HG03135 (cell line): Measurements from ENCODE around the gene LRMDA.
"Not testable (repeated sequence)": the region's sequence is repeated elsewhere in the genome, so short reads cannot be mapped to it uniquely, and the experiment has no call there.

Source experiments
- ATAC-seq: cut with Tn5 transposase; IDR thresholded peaks from one replicate; pipeline ENCODE4 v1.9.1; 2021; ENCODE audit warnings: mild to moderate bottlenecking, moderate library complexity; ENCODE audit not compliant: unreplicated experiment

The LRMDA gene

DNA sequence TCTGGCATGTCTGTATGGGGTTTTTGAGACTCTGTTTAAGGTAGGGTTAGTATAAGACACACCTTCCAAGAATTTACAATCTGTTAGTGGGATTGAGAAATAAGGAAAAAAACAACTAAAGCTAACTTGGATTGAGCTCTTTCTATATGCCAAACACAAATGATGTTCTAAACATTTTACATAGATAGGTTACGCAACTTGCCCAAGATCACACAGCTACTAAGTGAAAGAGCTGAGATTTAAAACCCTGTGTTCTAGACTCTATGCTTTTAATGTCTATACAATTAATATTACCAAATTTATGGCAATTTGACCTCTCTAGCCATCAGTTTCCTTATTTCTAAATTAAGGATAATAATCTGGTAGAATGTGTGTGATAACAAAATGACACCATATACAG lies 1056.2 kb downstream of the LRMDA start:
- ATAC-seq: no peak

DNA sequence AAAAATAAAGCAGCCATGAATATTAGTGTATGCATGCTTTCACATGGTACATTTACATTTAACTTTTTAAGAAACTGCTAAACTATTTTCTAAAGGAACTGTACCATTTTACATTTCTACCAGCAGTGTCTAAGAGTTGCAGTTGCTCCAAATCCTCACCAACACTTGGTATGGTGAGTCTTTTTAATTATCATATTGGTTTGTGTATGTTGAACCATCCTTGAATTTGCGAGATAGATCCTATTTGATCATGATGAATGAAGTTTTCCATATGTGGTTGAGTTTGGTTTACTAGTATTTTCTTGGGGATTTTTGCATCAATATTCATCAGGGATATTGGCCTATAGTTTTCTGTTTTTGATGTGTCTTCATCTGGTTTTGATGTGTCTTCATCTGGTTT lies 1057.2 kb downstream of the LRMDA start:
- ATAC-seq: no peak

DNA sequence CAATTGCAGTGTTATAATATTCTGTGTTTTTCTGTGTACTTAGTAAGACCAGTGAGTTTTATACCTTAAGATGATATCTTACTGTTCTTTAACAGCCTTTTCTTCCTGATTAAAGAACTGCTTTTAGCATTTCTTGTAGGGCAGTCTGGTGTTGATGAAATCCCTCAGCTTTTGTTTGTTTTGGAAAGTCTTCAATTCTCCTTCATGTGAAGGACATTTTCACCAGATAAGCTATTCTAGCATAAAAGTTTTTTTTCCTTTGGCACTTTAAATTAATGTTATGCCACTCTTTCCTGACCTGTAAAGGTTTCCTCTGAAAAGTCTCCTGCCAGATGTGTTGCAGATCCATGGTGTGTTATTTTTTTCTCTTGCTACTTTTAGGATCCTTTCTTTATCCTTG lies 1059.8 kb downstream of the LRMDA start:
- no peak for ATAC-seq

- ATAC-seq: no peak
Measured at GRCh38 chr10:76492026-76492425, 1060.6 kb downstream of the LRMDA start.

GRCh38 chr10:76492678-76493472 lies 1061.5 kb downstream of the LRMDA start:
- no peak for ATAC-seq

DNA sequence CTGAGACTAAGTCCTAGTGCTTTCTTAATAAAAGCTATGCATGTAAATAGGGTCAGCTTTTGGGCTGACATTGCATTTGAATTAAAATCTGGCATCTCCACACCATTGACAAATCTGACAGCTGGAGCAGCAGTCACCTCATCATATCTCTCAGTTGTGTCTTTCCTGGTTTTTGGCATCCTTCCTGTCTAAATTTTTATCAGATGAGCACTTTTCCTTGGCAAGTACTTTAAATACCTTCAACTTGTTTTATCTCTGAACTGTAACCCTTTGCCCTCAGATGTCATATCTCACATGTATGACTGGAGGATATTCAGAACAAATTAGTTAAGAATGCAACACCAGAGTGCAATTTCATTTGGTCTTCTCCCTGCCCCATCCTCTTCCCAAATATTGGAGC lies 1066.2 kb downstream of the LRMDA start:
- ATAC-seq: no peak

- no peak for ATAC-seq
Measured at GRCh38 chr10:76504823-76505222, 1073.4 kb downstream of the LRMDA start.

DNA sequence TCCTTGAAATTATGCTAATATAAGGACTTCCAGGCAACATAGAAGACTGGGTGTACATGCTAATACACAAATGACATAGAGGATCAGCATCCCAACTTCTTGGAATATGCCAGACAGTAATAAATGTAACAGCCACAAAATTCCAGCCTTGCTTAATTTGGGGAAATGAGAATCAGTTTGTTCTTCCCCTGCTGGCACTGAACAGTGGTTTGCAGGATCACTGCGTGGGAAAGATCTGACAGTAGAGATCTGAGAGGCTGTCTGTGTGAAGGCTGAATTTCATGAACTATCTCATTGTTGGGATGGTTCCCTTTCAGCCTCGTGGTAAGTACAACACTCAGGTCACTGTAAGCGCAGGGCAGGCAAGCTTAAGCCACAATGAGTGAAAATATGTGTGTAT lies 1078.0 kb downstream of the LRMDA start:
- no peak for ATAC-seq

DNA sequence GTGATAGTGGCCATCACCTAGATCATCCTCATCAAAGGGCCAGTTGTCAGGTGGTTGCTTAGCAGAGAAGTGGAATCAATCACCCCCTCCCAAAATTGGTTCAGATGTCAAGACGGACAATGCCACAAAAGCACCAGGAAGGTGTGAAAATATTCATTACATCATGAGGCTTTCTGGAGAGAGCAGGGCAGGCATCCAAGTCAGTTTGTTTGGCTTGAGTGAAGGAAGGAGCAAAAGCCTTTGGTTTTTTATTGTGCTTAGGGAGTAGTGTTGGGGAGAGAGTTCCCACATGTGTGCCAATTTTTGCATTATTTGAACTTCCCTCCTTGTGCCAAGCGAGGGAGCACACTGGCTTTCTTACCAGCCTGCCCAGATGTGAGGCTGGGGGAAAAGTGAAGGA lies 1082.9 kb downstream of the LRMDA start:
- no peak for ATAC-seq

- ATAC-seq: no peak
Measured at GRCh38 chr10:76514869-76515268, 1083.4 kb downstream of the LRMDA start.

GRCh38 chr10:76522547-76522946 lies 1091.1 kb downstream of the LRMDA start:
- ATAC-seq: no peak

DNA sequence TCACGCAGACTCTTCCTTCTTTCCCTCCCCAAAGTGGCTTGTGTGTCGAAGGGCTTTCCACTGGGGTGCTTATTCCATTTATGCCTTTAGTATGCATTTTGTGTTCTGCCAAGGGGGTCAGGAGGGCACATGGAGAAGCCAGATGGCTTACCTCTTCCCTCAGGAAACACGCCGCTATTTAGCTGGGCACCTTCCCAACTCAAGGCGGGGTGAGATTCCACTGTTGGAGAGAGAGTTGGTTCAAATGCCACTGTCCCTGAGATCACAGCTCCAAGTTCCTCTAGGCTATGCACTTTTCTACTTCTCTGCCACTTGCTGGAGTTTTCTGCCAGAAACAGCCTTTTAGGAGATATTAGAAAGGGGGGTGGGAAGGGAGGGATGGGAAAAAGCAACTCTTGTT lies 1091.8 kb downstream of the LRMDA start:
- no peak for ATAC-seq

DNA sequence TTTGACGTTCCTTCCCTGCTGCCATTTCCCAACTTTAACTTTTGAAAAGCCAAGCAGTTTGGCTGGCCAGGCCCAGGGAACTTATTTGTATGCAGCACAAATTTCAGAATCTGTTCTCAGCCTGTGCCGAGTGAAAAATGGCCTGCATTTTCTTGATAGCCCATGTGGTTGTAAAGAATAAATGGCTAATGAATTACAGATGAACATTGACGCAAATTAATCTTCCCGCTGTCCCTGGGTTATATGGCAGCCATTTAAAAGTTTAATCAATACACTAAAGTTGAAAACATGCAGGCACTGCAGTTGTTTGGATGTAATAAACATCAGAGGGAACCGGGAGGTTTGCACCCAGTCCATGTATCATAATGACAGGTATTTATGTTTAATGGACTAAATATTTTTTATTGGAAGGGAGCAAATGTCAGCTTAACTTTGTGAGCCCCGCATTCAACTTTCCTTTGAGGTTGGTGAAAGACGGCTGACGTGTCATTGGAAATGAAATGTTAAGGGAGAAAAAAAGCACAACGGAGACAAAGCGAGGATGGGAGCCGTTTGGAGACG lies 1092.4 kb downstream of the LRMDA start:
- no peak for ATAC-seq

DNA sequence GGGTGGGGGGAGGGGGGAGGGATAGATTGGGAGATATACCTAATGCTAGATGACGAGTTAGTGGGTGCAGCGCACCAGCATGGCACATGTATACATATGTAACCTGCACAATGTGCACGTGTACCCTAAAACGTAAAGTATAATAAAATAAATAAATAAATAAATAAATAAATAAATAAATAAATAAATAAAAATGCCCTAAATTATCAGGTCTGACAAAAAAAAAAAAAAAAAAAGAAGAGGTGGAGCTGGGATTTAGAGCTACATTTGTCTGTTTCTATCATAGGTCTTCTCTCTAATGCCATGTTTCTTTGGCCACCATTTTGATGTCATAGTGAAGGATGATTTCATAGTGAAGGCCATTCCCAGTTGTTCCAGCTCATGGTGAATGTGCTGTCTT lies 1095.4 kb downstream of the LRMDA start:
- ATAC-seq: not testable (repeated sequence)

DNA sequence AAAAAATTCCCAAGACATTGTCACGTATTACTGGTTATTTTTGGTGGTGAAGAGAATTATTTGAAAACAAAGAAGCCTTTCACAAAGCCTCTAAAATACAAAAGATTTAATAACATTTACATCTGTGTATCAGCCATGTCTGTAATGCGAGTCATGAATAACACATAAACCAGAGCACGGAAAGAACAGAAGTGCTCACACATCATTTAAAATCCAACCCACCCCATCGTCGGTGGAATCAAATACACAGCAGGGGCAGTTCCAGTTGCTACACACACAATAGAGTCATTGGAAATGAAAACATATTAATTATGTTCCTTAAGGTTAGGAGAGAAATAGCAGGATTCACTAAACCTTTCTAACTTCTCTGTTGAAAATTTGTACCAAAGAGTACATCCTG lies 1108.9 kb downstream of the LRMDA start:
- no peak for ATAC-seq

DNA sequence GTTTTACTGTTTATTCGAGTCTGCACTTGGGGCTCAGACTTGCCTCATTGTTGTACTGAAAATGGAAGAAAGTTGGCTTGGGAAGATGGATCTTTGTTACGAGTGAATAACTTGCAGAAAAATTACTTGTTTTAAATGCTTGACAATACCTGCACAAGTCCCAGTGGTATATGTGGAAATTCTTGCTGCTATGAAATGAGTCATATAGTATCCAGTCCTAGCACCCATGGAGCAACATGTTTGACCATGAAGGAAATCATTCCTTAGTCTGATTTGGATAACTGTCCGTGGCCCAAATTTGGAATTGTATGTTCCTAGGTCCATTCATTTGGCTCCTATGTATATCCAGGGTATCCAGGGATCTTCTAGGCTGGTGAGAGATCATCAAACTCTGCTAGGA lies 1109.4 kb downstream of the LRMDA start:
- ATAC-seq: no peak

GRCh38 chr10:76541852-76542251 lies 1110.4 kb downstream of the LRMDA start:
- no peak for ATAC-seq

DNA sequence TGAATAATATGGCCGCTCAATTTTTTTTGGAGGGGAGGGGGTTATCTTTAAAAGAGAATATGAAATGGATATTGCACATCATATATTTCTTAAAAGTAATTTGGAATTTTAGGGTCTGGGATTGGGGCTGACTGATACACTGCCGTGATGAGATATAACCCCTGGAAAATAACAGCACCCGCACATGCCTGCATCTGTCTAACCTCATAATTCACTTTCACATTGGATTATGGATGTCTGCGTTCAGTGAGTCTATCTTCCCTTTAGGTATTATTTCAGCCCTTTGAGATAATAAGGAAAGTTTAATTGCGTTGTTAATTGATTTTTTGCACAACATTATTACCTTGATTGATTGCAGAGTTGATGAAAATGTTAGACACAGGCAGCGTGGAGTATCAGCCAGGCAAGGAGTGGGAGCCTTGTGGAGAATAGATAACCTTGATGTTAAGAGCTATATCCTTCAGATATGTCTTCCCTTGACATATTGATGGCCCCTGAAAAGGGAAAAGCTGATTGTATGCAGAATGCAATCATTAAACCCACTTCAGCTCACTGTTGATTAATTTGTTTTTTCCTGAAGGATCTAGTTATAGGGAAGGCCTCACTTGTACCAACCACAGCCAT lies 1111.0 kb downstream of the LRMDA start:
- no peak for ATAC-seq

DNA sequence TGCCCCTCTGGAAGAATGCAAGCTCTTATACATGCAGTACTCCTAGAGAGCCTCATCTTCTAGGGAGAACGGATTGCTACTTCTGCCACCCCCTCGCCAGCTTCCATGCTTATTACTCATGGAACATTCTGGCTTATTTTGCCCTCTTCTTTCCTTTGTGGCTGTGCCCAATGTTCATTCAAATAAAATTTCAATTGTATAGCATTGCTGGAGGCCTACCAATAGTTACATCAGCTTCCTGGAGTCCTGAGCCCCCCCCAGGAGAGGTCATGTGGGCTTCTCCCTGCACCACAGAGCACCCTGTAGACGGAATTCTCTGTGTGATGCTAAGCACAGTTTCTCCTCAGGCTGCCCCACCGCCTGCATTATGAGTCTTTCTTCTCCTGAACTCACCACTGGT lies 1112.2 kb downstream of the LRMDA start:
- no peak for ATAC-seq

GRCh38 chr10:76544789-76545188 lies 1113.4 kb downstream of the LRMDA start:
- ATAC-seq: no peak

- no peak for ATAC-seq
Measured at GRCh38 chr10:76546411-76546810, 1115.0 kb downstream of the LRMDA start.

DNA sequence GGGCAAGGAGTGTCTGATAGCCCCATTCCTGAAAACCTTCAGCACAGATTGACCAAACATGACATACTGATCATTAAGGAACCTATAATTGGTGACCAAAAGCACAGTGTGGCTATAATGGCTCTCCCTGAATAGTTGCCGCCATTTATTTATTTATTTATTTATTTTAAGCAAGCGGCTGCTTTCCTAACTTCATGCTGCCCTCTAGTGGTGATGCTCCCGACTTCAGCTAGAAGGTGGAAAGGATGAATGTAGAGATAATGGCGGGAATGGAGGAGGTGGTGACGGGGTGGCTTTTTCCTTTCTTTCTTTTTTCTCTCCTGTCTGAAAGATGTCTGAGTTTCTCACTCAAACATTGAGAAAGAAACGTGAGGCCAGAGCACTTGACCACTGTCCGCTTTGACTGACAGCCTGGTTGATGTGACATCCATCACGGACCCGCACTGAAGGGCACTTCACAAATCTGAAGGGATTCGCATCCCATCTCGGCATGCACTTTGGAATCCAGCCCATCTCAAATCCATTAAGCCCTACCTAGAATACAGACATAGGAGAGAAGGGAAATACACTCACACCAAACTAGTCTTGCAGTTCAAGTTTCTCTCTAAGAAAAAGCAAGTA lies 1116.0 kb downstream of the LRMDA start:
- no peak for ATAC-seq
